GM08714 (cell line): ENCODE data around the gene INO80E.
"Not testable (repeated sequence)": the region's sequence is repeated elsewhere in the genome, so short reads cannot be mapped to it uniquely, and the experiment has no call there.

ENCODE experiments used
- H3K4me3 ChIP-seq: fragments of 200-500 bp; sonication (Bioruptor generic); 2 replicates; pipeline ENCODE4 v1.5.1; 2014; ENCODE audit warnings: mild to moderate bottlenecking, low read length, inconsistent platforms
- ZNF274 ChIP-seq: IDR thresholded peaks from 2 replicates; pipeline ENCODE4 v1.6.1; 2012; ENCODE audit warnings: mild to moderate bottlenecking, low read depth, low read length

Gene INO80E

GRCh38 chr16:30023586-30023985, 27.5 kb downstream of the INO80E start:
- TF ChIP-seq ZNF274, result no peak
- no peak overlapping the region for H3K4me3 ChIP-seq

GRCh38 chr16:30024451-30024850, 28.4 kb downstream of the INO80E start:
- no peak for TF ChIP-seq ZNF274
- H3K4me3 ChIP-seq, result no peak overlapping the region

GRCh38 chr16:30025156-30025555, 29.1 kb downstream of the INO80E start:
- no peak overlapping the region for H3K4me3 ChIP-seq
- no peak for TF ChIP-seq ZNF274

- H3K4me3 ChIP-seq, result no peak overlapping the region
- TF ChIP-seq ZNF274, result no peak
These were observed 29.5 kb downstream of the INO80E start for GRCh38 chr16:30025574-30025973.

GRCh38 chr16:30026449-30026848, 30.4 kb downstream of the INO80E start:
- TF ChIP-seq ZNF274, result no peak

DNA sequence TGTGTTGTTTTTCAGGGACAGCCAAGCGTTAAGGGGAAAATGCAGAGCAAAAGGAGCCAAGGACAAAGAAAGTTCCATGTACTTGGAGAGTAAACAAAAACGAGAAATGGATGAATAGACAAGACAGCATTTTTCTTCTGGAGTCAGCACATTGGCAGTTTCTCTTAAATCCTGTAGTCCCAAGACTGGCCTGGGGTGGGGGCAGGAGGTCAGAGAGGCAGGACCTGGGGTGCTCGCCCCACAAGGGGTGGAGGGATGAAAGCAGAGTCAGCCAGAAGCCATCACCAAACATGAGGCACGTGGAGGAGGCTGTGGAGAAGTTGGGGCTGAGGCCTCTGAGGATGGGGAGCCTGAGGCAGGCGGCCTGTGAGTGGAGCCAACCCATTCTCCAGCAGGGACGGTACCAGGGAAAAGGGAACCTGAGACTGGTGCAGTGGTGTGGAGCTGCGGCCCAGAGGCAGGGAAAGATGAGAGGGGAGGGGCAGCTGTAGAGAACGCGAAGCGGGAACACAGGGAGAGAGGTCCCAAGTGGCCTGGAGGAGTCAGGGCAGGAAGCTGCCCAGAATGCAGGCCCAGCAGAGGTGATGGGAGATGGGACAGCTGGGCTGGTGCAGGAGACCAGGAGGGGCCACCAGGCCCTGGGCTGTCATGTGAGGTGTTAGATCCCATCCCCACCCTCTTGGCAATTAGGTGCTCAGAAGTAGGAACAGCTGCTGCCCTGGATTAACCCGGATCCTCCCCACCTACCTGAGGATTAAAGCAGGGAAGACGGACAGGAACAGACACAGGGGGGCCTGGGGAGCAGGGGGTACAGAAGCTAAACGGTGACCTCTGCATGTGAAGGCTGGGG, 31.8 kb downstream of the INO80E start:
- no peak overlapping the region for H3K4me3 ChIP-seq
- TF ChIP-seq ZNF274, result no peak

More at GRCh38 chr16:30026449-30026848, 30.4 kb downstream of the INO80E start:
- H3K4me3 ChIP-seq, result no peak overlapping the region

DNA sequence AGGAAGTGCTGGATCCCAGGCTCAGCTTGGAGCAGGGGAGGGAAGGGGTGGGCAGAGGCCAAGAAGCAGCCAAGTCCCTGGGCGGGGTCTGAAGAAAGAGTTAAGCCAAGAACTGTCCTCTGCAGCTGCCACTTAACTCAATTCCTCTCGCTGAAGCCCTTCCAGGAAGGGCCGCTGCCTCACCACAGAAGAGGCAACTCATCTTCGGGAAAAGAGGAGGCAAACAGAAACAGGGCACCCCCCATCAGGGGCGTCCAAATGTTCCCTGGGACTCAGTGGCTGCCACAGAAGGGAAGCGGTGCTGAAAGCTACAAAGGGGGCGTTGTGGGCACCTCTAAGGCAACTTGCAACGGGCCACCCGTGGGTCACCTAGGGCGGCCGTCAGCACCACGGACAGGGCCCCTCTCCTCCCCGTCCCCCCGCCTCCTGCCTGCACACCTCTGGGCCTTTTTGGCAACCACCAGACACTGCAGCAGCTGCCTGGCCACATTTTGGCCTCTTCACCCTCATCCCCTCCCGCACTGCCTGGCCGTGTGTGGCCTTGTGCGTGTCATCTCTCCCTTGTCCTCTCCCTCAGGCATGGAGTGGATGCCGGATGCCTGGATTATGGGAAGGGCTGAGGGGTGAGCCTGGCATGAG, 32.5 kb downstream of the INO80E start:
- H3K4me3 ChIP-seq, result no peak overlapping the region
- TF ChIP-seq ZNF274, result no peak

DNA sequence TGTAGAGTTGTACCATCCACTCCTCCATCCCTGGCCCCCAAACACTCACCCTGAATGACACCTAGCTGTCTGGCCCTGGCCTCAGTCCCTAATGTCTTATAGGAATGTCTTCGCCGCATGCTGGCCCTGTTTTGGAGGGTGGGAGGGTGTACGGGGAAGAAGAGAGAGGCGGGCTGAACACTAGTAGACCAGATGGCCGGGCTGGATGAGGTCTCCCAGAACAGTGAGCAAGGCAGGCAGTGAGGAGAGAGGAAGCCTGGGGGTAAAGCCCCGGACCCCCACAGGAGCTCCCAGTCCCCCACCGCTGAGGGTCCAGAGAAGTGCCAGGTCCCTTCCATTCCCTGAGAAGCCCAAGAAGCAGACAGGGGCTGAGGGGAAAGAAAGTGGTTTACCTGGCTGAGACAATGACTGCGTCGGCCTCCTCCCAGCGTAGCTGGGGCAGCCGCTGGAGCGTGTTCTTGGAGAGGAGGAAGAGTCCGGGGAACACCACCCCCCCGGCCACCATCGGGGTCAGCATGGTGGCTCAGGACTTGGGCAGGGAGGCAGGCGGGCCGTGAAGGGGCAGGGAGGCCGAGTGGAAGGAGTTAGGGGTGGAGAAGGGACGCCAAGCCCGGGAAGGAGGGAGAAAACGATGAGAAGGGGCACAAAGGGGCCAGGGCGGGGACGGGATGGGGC, 34.1 kb downstream of the INO80E start:
- no peak overlapping the region for H3K4me3 ChIP-seq

GRCh38 chr16:30030841-30031413, 34.9 kb downstream of the INO80E start, which contains the start of gene TLCD3B:
TLCD3B (minus strand) TSS chr16:30031271; CDS start chr16:30030527, 744 bp downstream.
- H3K4me3 ChIP-seq, result no peak within 1 kb of the TSS

More for the DNA sequence above, 34.1 kb downstream of the INO80E start:
- TF ChIP-seq ZNF274, result no peak

GRCh38 chr16:30031477-30031918, 35.5 kb downstream of the INO80E start:
- no peak for TF ChIP-seq ZNF274
- H3K4me3 ChIP-seq, result no peak overlapping the region

More at GRCh38 chr16:30030841-30031413, 34.9 kb downstream of the INO80E start, which contains the start of gene TLCD3B:
- TF ChIP-seq ZNF274, result no peak

DNA sequence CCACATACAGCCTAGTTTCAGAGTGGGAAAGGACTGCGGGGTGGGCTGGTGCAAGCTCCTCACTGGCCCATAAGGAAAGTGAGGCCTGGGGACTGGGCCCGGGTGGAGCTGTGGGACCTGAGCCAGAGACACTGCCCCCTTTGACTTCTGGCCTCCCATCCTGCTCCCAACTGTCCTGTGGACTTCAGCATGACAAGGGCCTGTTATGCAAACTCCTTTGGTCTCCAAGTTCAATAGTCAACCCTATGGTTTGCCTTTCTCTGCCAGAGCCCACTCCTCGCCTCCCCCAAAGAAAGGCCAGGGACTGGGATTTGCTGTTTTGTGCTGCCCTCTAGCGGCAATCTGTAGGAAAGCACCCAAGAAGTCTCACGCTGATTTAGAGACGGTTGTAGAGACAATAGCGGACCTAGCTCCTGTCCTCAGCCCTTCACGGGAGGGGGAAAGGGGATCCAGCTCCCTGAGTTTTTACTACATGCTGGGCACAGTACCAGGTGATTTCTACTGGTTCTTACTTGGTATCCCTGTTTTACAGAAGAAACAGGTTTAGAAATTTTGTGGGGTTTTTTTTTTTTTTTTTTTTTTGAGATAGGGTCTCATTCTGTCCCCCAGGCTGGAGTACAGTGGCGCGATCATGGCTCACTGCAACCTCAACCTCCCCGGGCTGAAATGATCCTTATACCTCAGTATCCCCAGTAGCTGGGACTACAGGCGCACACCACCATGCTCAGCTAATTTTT, 36.2 kb downstream of the INO80E start:
- TF ChIP-seq ZNF274, result no peak
- H3K4me3 ChIP-seq, result no peak overlapping the region

- TF ChIP-seq ZNF274, result no peak
- H3K4me3 ChIP-seq, result no peak overlapping the region
These were observed 37.2 kb downstream of the INO80E start for GRCh38 chr16:30033270-30033669.

DNA sequence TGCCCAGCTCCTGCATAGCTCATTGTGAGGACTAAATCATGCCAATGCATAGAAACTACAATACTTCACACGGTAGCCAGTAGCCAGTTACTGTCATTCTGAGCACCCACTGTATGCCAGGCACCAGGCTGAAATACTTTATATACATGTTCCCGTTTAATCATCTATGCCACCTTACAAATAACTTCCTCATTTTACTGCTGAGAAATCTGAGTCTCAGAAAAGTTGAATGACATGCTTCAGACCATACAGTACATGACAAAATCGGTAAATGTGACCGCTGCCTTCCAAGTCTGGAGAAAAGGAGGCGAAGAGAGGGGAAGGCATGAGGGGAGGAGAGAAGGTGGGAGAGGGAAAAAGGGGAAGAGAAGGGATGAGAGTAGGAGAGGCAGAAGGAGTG, 44.2 kb downstream of the INO80E start:
- H3K4me3 ChIP-seq, result no peak overlapping the region
- TF ChIP-seq ZNF274, result no peak

DNA sequence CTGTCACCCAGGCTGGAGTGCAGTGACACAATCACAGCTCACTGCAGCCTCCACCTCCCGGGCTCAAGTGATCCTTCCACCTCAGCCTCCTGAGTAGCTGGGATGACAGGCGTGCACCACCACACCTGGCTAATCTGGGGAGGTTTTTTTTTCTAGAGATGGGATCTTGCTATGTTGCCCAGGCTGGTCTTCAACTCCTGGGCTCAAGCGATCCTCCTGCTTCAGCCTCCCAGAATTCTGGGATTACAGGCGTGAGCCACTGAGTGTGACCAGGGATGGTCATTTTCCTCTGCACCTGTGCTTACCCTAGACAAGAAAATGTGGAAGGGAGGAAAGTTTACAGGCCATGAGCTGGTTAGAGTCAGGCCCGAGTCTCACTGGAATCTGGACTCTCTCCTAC, 44.6 kb downstream of the INO80E start:
- not testable (repeated sequence) for H3K4me3 ChIP-seq

GRCh38 chr16:30041841-30042240, 45.8 kb downstream of the INO80E start:
- H3K4me3 ChIP-seq, result no peak overlapping the region
- TF ChIP-seq ZNF274, result no peak
